ENCODE measurements around the gene UBAC1. TPM values are rescaled to one million over a fixed set of nuclear protein-coding genes. Genes with fewer than 3 reads are reported as not detected.

UBAC1 gene
- total RNA-seq, 6 experiments from 2014 or later, result 15.2 to 27.0 (median 16.5) TPM

GRCh38 chr9:136004712-136005111 lies 43.5 kb upstream of the UBAC1 start:
- no peaks in the 10 kb centered on the region for H3K36me3 ChIP-seq
- no peak overlapping the region for H3K27ac ChIP-seq
- H3K9me3 ChIP-seq, result no peaks in the 10 kb centered on the region
- H3K27me3 ChIP-seq, result no peaks in the 10 kb centered on the region
- ATAC-seq, result no peak
- 63% methylated on average over 6 of the region's 15 CpGs for WGBS (ENCODE audit: insufficient coverage, low coverage, low lambda C conversion rate, missing lambda C conversion rate)
- DNase-seq, result no peak
- H3K4me1 ChIP-seq, result peaks cover 0 to 21% (median 12%) of the 10 kb centered on the region in 4 donors
- TF ChIP-seq CTCF (IDR thresholded peaks at IDR 0.05) (no peak), POLR2A (IDR thresholded peaks at IDR 0.05) (no peak)
- H3K4me3 ChIP-seq, result no peak overlapping the region
- intact Hi-C loops (cut with DNase I), result no loop called here

GRCh38 chr9:136004219-136004618 lies 43.0 kb upstream of the UBAC1 start:
- H3K27ac ChIP-seq, result no peak overlapping the region
- intact Hi-C loops (cut with DNase I), result no loop called here

GRCh38 chr9:136003411-136004218 lies 42.4 kb upstream of the UBAC1 start:
- Histone ChIP-seq H3K4me1 (peaks cover 0 to 11% (median 6%) of the 10 kb centered on the region in 4 donors), H3K4me3 (no peak overlapping the region), H3K36me3 (no peaks in the 10 kb centered on the region), H3K9me3 (no peaks in the 10 kb centered on the region), H3K27ac (no peak overlapping the region), H3K27me3 (no peaks in the 10 kb centered on the region)
- 37% methylated on average over 6 of the region's 15 CpGs for WGBS (ENCODE audit: insufficient coverage, low coverage, low lambda C conversion rate, missing lambda C conversion rate)
- ATAC-seq (no peak), DNase-seq (no peak)
- TF ChIP-seq CTCF (IDR thresholded peaks at IDR 0.05) (no peak), POLR2A (IDR thresholded peaks at IDR 0.05) (no peak)
- intact Hi-C loops (cut with DNase I), result no loop called here

More at GRCh38 chr9:136004219-136004618, 43.0 kb upstream of the UBAC1 start:
- Histone ChIP-seq H3K4me1 (peaks cover 0 to 17% (median 10%) of the 10 kb centered on the region in 4 donors), H3K9me3 (no peaks in the 10 kb centered on the region), H3K36me3 (no peaks in the 10 kb centered on the region), H3K4me3 (no peak overlapping the region), H3K27me3 (no peaks in the 10 kb centered on the region)
- DNase-seq (no peak), ATAC-seq (no peak)
- 50% methylated on average over 3 of the region's 9 CpGs for whole genome bisulfite sequencing (ENCODE audit: insufficient coverage, low coverage, low lambda C conversion rate, missing lambda C conversion rate)
- no peak for TF ChIP-seq CTCF (IDR thresholded peaks at IDR 0.05)
- TF ChIP-seq POLR2A (IDR thresholded peaks at IDR 0.05), result no peak

GRCh38 chr9:136002881-136003280 lies 41.7 kb upstream of the UBAC1 start:
- no peak overlapping the region for H3K4me3 ChIP-seq
- peaks cover 0 to 4% (median 2%) of the 10 kb centered on the region in 4 donors for H3K4me1 ChIP-seq
- TF ChIP-seq CTCF (IDR thresholded peaks at IDR 0.05) (no peak), POLR2A (IDR thresholded peaks at IDR 0.05) (no peak)
- DNase-seq (no peak), ATAC-seq (peak; percentile 41 to 67 (median 48))
- no peaks in the 10 kb centered on the region for H3K27me3 ChIP-seq
- H3K36me3 ChIP-seq, result no peaks in the 10 kb centered on the region
- H3K27ac ChIP-seq, result no peak overlapping the region
- WGBS (ENCODE audit: insufficient coverage, low coverage, low lambda C conversion rate, missing lambda C conversion rate), result 40% methylated on average over 2 of the region's 10 CpGs
- no peaks in the 10 kb centered on the region for H3K9me3 ChIP-seq
- intact Hi-C loops (cut with DNase I), result no loop called here
